Astrocyte (in vitro differentiated cells and primary cell): ENCODE data around the gene ZNF816.

Experiments
- CTCF ChIP-seq: IDR thresholded peaks from 2 replicates; pipeline ENCODE4 v1.5.1; 2011; ENCODE audit warnings: low read depth, mild to moderate bottlenecking, inconsistent platforms, low read length, moderate library complexity; ENCODE audit not compliant: insufficient read depth
- EZH2 ChIP-seq: IDR thresholded peaks from 2 replicates; pipeline ENCODE4 v1.6.1; 2012; ENCODE audit warnings: mild to moderate bottlenecking, low read length, inconsistent platforms; ENCODE audit not compliant: insufficient read depth

DNA sequence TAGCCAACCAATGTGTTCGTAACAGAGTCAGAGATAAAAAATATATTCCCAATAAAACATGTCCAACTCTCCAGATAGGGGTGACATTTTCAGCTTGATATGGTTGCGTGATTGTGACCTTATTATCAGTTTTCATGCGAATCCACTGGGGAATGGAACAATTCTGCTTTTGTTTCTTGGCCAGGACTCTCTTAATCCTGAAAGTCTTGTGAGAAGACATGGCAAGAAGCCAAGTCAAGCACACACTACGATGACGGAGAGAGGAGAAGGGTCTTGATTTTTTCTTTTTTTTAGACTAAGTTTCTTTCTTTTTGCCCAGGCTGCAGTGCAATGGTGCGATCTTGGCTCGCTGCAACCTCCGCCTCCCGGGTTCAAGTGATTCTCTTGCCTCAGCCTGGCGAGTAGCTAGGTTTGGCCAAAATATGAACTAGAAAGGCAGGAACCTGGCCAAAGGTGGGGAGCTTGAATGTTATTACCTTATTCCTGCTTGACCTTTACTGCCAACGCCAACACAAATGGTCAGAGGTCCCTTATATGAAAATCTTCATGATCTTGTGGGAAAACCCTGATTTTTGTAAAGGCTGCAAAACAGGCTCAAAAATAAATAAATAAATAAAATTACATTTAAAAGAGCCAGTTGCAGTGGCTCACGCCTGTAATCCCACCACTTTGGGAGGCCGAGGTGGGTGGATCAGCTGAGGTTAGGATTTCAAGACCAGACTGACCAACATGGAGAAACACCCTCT, 14.5 kb downstream of the ZNF816 start:
- TF ChIP-seq EZH2 (no peak), CTCF (no peak)
